Endothelial cell of umbilical vein (primary cell): ENCODE results near the gene RNF150.

Experiments
- EZH2 ChIP-seq: IDR thresholded peaks from 2 replicates; pipeline ENCODE4 v1.6.1; 2012; ENCODE audit warnings: borderline replicate concordance, low read depth, mild to moderate bottlenecking, moderate library complexity, low read length, inconsistent platforms; ENCODE audit not compliant: severe bottlenecking
- POLR2A ChIP-seq: IDR thresholded peaks from 2 replicates; pipeline ENCODE4 v1.6.1; 2012; ENCODE audit warnings: low read depth, mild to moderate bottlenecking, control low read depth, low read length
- POLR2AphosphoS5 ChIP-seq: IDR thresholded peaks from 2 replicates; pipeline ENCODE4 v1.6.1; 2012; ENCODE audit warnings: low read depth, mild to moderate bottlenecking, control low read depth, low read length, moderate library complexity; ENCODE audit not compliant: insufficient read depth
- TF ChIP-seq, protein P1 (sequence below), 2 donors: IDR thresholded peaks; 1 replicate in 1 of 2; 2 replicates in 1 of 2; pipeline ENCODE4 v1.5.1; 2011; ENCODE audit warnings: low read length in 2 of 2, mild to moderate bottlenecking in 2 of 2, moderate library complexity in 2 of 2, control low read depth in 1 of 2, inconsistent platforms in 1 of 2, low read depth in 1 of 2; ENCODE audit not compliant: insufficient read depth in 1 of 2; ENCODE audit errors: extremely low read depth in 1 of 2
- TF ChIP-seq, protein P2 (sequence below): IDR thresholded peaks from 2 replicates; pipeline ENCODE4 v1.6.1; 2011; ENCODE audit not compliant: insufficient read depth, insufficient read length

DNA sequence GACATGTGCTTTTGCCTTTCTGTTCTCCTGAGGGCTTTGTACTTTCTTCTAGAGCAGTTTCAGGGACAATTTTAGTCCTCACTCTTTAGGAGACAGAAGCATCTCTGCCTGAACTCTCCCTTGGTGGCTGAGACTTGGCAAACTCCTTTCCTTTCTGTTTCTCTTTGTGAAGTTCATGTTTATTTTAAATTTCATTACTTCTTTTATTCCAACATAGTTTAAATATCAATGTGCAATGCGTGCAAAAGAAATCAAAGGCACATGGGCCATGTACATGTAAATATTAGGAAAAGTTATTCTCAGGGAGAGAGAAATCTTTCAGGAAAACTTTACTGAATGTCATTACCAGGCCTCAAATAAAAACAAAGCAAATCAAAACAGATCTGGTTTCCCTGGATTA lies 177.6 kb downstream of the RNF150 start:
- TF ChIP-seq POLR2A = no peak
- TF ChIP-seq, protein P1, sequence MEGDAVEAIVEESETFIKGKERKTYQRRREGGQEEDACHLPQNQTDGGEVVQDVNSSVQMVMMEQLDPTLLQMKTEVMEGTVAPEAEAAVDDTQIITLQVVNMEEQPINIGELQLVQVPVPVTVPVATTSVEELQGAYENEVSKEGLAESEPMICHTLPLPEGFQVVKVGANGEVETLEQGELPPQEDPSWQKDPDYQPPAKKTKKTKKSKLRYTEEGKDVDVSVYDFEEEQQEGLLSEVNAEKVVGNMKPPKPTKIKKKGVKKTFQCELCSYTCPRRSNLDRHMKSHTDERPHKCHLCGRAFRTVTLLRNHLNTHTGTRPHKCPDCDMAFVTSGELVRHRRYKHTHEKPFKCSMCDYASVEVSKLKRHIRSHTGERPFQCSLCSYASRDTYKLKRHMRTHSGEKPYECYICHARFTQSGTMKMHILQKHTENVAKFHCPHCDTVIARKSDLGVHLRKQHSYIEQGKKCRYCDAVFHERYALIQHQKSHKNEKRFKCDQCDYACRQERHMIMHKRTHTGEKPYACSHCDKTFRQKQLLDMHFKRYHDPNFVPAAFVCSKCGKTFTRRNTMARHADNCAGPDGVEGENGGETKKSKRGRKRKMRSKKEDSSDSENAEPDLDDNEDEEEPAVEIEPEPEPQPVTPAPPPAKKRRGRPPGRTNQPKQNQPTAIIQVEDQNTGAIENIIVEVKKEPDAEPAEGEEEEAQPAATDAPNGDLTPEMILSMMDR (IDR thresholded peaks at IDR 0.05; ENCODE audit: extremely low read depth in 1 of 2, insufficient read depth in 1 of 2, low read depth in 1 of 2, low read length in 2 of 2) = no peak
- TF ChIP-seq, protein P2, sequence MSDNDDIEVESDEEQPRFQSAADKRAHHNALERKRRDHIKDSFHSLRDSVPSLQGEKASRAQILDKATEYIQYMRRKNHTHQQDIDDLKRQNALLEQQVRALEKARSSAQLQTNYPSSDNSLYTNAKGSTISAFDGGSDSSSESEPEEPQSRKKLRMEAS = no peak
- TF ChIP-seq EZH2 = no peak
- TF ChIP-seq POLR2AphosphoS5 = no peak
